ENCODE results near the gene DLL1.

- TF ChIP-seq POLR2AphosphoS5 (IDR thresholded peaks at IDR 0.05; ENCODE audit: low read depth, low read length): no peak
- no peak for TF ChIP-seq POLR2A (IDR thresholded peaks at IDR 0.05; ENCODE audit: low read depth, low read length)
- TF ChIP-seq TAF1 (IDR thresholded peaks at IDR 0.05; ENCODE audit: low read depth, low read length): no peak
- no peak for TF ChIP-seq SPI1 (IDR thresholded peaks at IDR 0.05; ENCODE audit: low read depth, low read length)
- no peak for TF ChIP-seq PAX5 (IDR thresholded peaks at IDR 0.05; ENCODE audit: insufficient read depth, low read length, severe bottlenecking)
- no peak for TF ChIP-seq POU2F2 (IDR thresholded peaks at IDR 0.05; ENCODE audit: low read depth, low read length)
These were observed 47.0 kb downstream of the DLL1 start for GRCh38 chr6:170243791-170244291.
